Caco-2 (cell line): ENCODE data around the gene TM7SF3. TPM values are rescaled to one million over a fixed set of nuclear protein-coding genes. Genes with fewer than 3 reads are reported as not detected.

ENCODE experiments used
- BruUV-seq: library from RNA; stranded (reverse); fragments of 400-500 nt; replicated peaks from 2 replicates; lab custom pipeline; 2021; lab: Mats Ljungman, UMichigan
- CTCF ChIA-PET: fragments of 300-600 bp; sonication (Branson Sonifier 250); formaldehyde crosslinking; loops from one replicate; lab custom pipeline; 2022; ENCODE audit warnings: antibody characterized with exemption; lab: Charles Lee
- POLR2A ChIA-PET: fragments of 300-600 bp; sonication (Branson Sonifier 250); formaldehyde crosslinking; loops from one replicate; lab custom pipeline; 2022; ENCODE audit warnings: antibody characterized with exemption; lab: Charles Lee
- DNase-seq, 2 experiments: peaks; one replicate each; pipeline versions ENCODE4 v3.0.0 to v3.0.0-alpha.2; 2020 to 2022
- H3K27me3 ChIP-seq: replicated peaks from 2 replicates; pipeline ENCODE4 v1.6.0; 2011; ENCODE audit warnings: low read length; ENCODE audit not compliant: control insufficient read depth, insufficient read depth
- H3K36me3 ChIP-seq: 2 replicates; pipeline ENCODE4 v1.5.1; 2011; ENCODE audit warnings: low read length; ENCODE audit not compliant: control insufficient read depth, insufficient read depth
- H3K4me1 ChIP-seq: fragments of 250-450 bp; sonication (Bioruptor Pico); 2 replicates; pipeline ENCODE4 v1.5.1; 2020; ENCODE audit warnings: mild to moderate bottlenecking
- H3K4me3 ChIP-seq: 2 replicates; pipeline ENCODE4 v1.5.1; 2011; ENCODE audit warnings: low read depth, mild to moderate bottlenecking, control low read depth, low read length
- H3K9me3 ChIP-seq: fragments of 250-450 bp; sonication (Bioruptor Pico); 2 replicates; pipeline ENCODE4 v1.5.1; 2020; ENCODE audit warnings: mild to moderate bottlenecking, moderate library complexity
- H3K27ac Mint-ChIP-seq: one replicate; pipeline ENCODE4 v1.8.0; 2022; ENCODE audit warnings: mixed read lengths; ENCODE audit not compliant: unreplicated experiment
- H3K27me3 Mint-ChIP-seq: one replicate; pipeline ENCODE4 v1.8.0; 2022; ENCODE audit warnings: mixed read lengths; ENCODE audit not compliant: insufficient read depth, unreplicated experiment
- H3K36me3 Mint-ChIP-seq: one replicate; pipeline ENCODE4 v1.8.0; 2022; ENCODE audit warnings: mild to moderate bottlenecking, mixed read lengths; ENCODE audit not compliant: insufficient read depth, unreplicated experiment
- H3K4me1 Mint-ChIP-seq: one replicate; pipeline ENCODE4 v1.8.0; 2022; ENCODE audit warnings: low read depth, mixed read lengths; ENCODE audit not compliant: unreplicated experiment
- H3K4me3 Mint-ChIP-seq: one replicate; pipeline ENCODE4 v1.8.0; 2022; ENCODE audit warnings: mild to moderate bottlenecking, moderate library complexity, mixed read lengths; ENCODE audit not compliant: unreplicated experiment
- H3K9me3 Mint-ChIP-seq: one replicate; pipeline ENCODE4 v1.8.0; 2022; ENCODE audit warnings: mixed read lengths; ENCODE audit not compliant: unreplicated experiment
- CTCF ChIP-seq, 2 experiments: fragments of 200-600 bp in 1 of 2; IDR thresholded peaks; 1 replicate in 1 of 2; 2 replicates in 1 of 2; pipeline versions ENCODE4 v1.5.1 to v1.8.0; 2011 to 2022; ENCODE audit warnings: antibody characterized with exemption in 1 of 2, control low read depth in 1 of 2, inconsistent platforms in 1 of 2, low read depth in 1 of 2, low read length in 1 of 2, mild to moderate bottlenecking in 1 of 2, moderate library complexity in 1 of 2; ENCODE audit not compliant: insufficient read depth in 1 of 2, severe bottlenecking in 1 of 2, unreplicated experiment in 1 of 2
- intact Hi-C: fragments of 100-400 bp; cut with micrococcal nuclease; formaldehyde crosslinking; loops from one replicate; pipeline ENCODE4 v1.10.0; 2022; ENCODE audit not compliant: unreplicated experiment
- total RNA-seq: library from RNA; stranded (reverse); gene quantifications from 2 replicates; pipeline ENCODE4 v1.2.3, GENCODE V29; 2022

Gene TM7SF3
- total RNA-seq, 1 experiment from 2014 or later: 83.0 TPM

GRCh38 chr12:26988703-26989102 lies 25.5 kb downstream of the TM7SF3 start:
- no TSS peak for BruUV-seq
- peaks cover 15% of the 10 kb centered on the region for H3K36me3 Mint-ChIP-seq
- Histone ChIP-seq H3K9me3 (no peaks in the 10 kb centered on the region), H3K27me3 (no peaks in the 10 kb centered on the region), H3K36me3 (no peaks in the 10 kb centered on the region; the same call in 1 of the 2 replicates), H3K4me3 (no peak overlapping the region), H3K4me1 (peaks cover 11% of the 10 kb centered on the region)
- ChIA-PET CTCF (interaction anchor here (0.6 kb wide), 1 partner anchor 887 kb away, joined by 5 read pairs; no protein-coding TSS in a partner anchor), POLR2A (interaction anchor here (0.6 kb wide), 1 partner anchor 70 kb away, joined by 3 read pairs; no protein-coding TSS in a partner anchor)
- intact Hi-C loops: loop anchor here (2.0 kb wide), 1 partner anchor 14 kb away; no protein-coding TSS in a partner anchor
- no peak for TF ChIP-seq CTCF (IDR thresholded peaks at IDR 0.05; ENCODE audit: insufficient read depth in 1 of 2, low read depth in 1 of 2, low read length in 1 of 2, severe bottlenecking in 1 of 2, unreplicated experiment in 1 of 2)
- H3K9me3 Mint-ChIP-seq: no peaks in the 10 kb centered on the region
- DNase-seq: no peak
- no peaks in the 10 kb centered on the region for H3K27me3 Mint-ChIP-seq
- no peak overlapping the region for H3K4me3 Mint-ChIP-seq
- no peak overlapping the region for H3K27ac Mint-ChIP-seq
- H3K4me1 Mint-ChIP-seq: peaks cover 14% of the 10 kb centered on the region

GRCh38 chr12:26987634-26988424 lies 26.4 kb downstream of the TM7SF3 start:
- H3K4me1 ChIP-seq: peaks cover 11% of the 10 kb centered on the region
- no peak for DNase-seq
- Mint-ChIP-seq H3K4me1 (peaks cover 14% of the 10 kb centered on the region), H3K4me3 (no peak overlapping the region), H3K9me3 (no peaks in the 10 kb centered on the region), H3K27ac (no peak overlapping the region), H3K36me3 (peaks cover 15% of the 10 kb centered on the region), H3K27me3 (no peaks in the 10 kb centered on the region)
- H3K27me3 ChIP-seq: no peaks in the 10 kb centered on the region
- H3K9me3 ChIP-seq: no peaks in the 10 kb centered on the region
- H3K36me3 ChIP-seq: no peaks in the 10 kb centered on the region; the same call in 1 of the 2 replicates
- no peak for TF ChIP-seq CTCF (IDR thresholded peaks at IDR 0.05; ENCODE audit: insufficient read depth in 1 of 2, low read depth in 1 of 2, low read length in 1 of 2, severe bottlenecking in 1 of 2, unreplicated experiment in 1 of 2)
- no peak overlapping the region for H3K4me3 ChIP-seq
- intact Hi-C loops: loop anchor here (2.0 kb wide), 1 partner anchor 15 kb away; no protein-coding TSS in a partner anchor
- ChIA-PET POLR2A (no interaction called here), CTCF (interaction anchor here (0.6 kb wide), 1 partner anchor 886 kb away, joined by 5 read pairs; no protein-coding TSS in a partner anchor)
- no TSS peak for BruUV-seq

GRCh38 chr12:26982866-26983265 lies 31.3 kb downstream of the TM7SF3 start:
- no peak for TF ChIP-seq CTCF (IDR thresholded peaks at IDR 0.05; ENCODE audit: insufficient read depth in 1 of 2, low read depth in 1 of 2, low read length in 1 of 2, severe bottlenecking in 1 of 2, unreplicated experiment in 1 of 2)
- H3K27ac Mint-ChIP-seq: no peak overlapping the region

More at GRCh38 chr12:26982866-26983265, 31.3 kb downstream of the TM7SF3 start:
- CTCF ChIA-PET: no interaction called here
- Histone ChIP-seq H3K9me3 (no peaks in the 10 kb centered on the region), H3K4me3 (no peak overlapping the region), H3K36me3 (no peaks in the 10 kb centered on the region; the same call in 1 of the 2 replicates), H3K27me3 (no peaks in the 10 kb centered on the region), H3K4me1 (no peaks in the 10 kb centered on the region)
- no peak overlapping the region for H3K4me3 Mint-ChIP-seq
- intact Hi-C loops: no loop called here
- no peak for DNase-seq
- POLR2A ChIA-PET: no interaction called here
- peaks cover 25% of the 10 kb centered on the region for H3K36me3 Mint-ChIP-seq
- no TSS peak for BruUV-seq
- H3K27me3 Mint-ChIP-seq: no peaks in the 10 kb centered on the region
- no peaks in the 10 kb centered on the region for H3K9me3 Mint-ChIP-seq
- H3K4me1 Mint-ChIP-seq: peaks cover 6% of the 10 kb centered on the region
